Progenitor cell of endocrine pancreas (in vitro differentiated cells): ENCODE results near the gene CHST6. TPM values are rescaled to one million over a fixed set of nuclear protein-coding genes. Genes with fewer than 3 reads are reported as not detected.
"Not testable (repeated sequence)": the region's sequence is repeated elsewhere in the genome, so short reads cannot be mapped to it uniquely, and the experiment has no call there.

Experiments used
- DNase-seq: peaks from one replicate; pipeline ENCODE4 v3.0.0; 2021; ENCODE audit warnings: low spot score; ENCODE audit not compliant: unreplicated experiment
- H3K27ac Mint-ChIP-seq: 2 replicates; pipeline ENCODE4 v1.8.0; 2021; ENCODE audit warnings: mild to moderate bottlenecking, moderate library complexity, mixed read lengths
- H3K27me3 Mint-ChIP-seq: 2 replicates; pipeline ENCODE4 v1.8.0; 2021; ENCODE audit warnings: mixed read lengths
- H3K36me3 Mint-ChIP-seq: 2 replicates; pipeline ENCODE4 v1.8.0; 2022; ENCODE audit warnings: mixed read lengths; ENCODE audit not compliant: insufficient read depth
- H3K4me1 Mint-ChIP-seq: 2 replicates; pipeline ENCODE4 v1.8.0; 2021; ENCODE audit warnings: low read depth, mixed read lengths
- H3K4me3 Mint-ChIP-seq: 2 replicates; pipeline ENCODE4 v1.8.0; 2021; ENCODE audit warnings: low read depth, mild to moderate bottlenecking, moderate library complexity, mixed read lengths
- H3K9me3 Mint-ChIP-seq: 2 replicates; pipeline ENCODE4 v1.8.0; 2021; ENCODE audit warnings: low read depth, mixed read lengths
- CTCF ChIP-seq: fragments of 200-600 bp; sonication (generic); IDR thresholded peaks from one replicate; pipeline ENCODE4 v1.5.0; 2021; ENCODE audit warnings: antibody characterized with exemption, mild to moderate bottlenecking; ENCODE audit not compliant: unreplicated experiment
- long read RNA-seq: library from polyadenylated mRNA; unstranded; transcript quantifications from one replicate; pipeline ENCODE4 v2.0.0, GENCODE V29; 2020
- total RNA-seq: library from RNA; stranded (reverse); gene quantifications from 2 replicates; pipeline ENCODE4 v1.2.1, GENCODE V29; 2021

CHST6 gene
- total RNA-seq = 7.7 and 8.4 TPM in 2 replicates
- long read RNA-seq, partial matches to known transcripts = 0 of 2 reads
- long read RNA-seq, other reads (novel, unspliced or antisense) = 1 of 2 reads

- H3K36me3 Mint-ChIP-seq = no peaks in the 10 kb centered on the region
- peak within 1 kb of the TSS; percentile 47 for H3K27ac Mint-ChIP-seq
- peak; percentile 55 for DNase-seq
- H3K4me1 Mint-ChIP-seq = peaks cover 2% of the 10 kb centered on the region
- no peak for TF ChIP-seq CTCF
- H3K9me3 Mint-ChIP-seq = no peaks in the 10 kb centered on the region
- peaks cover 14% of the 10 kb centered on the region for H3K27me3 Mint-ChIP-seq
- H3K4me3 Mint-ChIP-seq = peak within 1 kb of the TSS; percentile 75
These were observed at the start of gene CHST6 for GRCh38 chr16:75495076-75495674. CHST6 (minus strand) TSS chr16:75495441; CDS start chr16:75479828, 15,613 bp downstream.

GRCh38 chr16:75542462-75542861 is 47.2 kb upstream of the CHST6 start:
- not testable (repeated sequence) for H3K27ac Mint-ChIP-seq, DNase-seq, H3K27me3 Mint-ChIP-seq, H3K36me3 Mint-ChIP-seq, H3K9me3 Mint-ChIP-seq, H3K4me3 Mint-ChIP-seq
- peaks cover 20% of the 10 kb centered on the region for H3K4me1 Mint-ChIP-seq

- Mint-ChIP-seq H3K27me3 (no peaks in the 10 kb centered on the region), H3K4me3 (no peak overlapping the region), H3K27ac (peak overlapping the region; percentile 84), H3K4me1 (peaks cover 20% of the 10 kb centered on the region), H3K36me3 (peaks cover 6% of the 10 kb centered on the region), H3K9me3 (no peaks in the 10 kb centered on the region)
- no peak for TF ChIP-seq CTCF
- DNase-seq = no peak
These were observed 46.0 kb upstream of the CHST6 start for GRCh38 chr16:75541236-75541635.

DNA sequence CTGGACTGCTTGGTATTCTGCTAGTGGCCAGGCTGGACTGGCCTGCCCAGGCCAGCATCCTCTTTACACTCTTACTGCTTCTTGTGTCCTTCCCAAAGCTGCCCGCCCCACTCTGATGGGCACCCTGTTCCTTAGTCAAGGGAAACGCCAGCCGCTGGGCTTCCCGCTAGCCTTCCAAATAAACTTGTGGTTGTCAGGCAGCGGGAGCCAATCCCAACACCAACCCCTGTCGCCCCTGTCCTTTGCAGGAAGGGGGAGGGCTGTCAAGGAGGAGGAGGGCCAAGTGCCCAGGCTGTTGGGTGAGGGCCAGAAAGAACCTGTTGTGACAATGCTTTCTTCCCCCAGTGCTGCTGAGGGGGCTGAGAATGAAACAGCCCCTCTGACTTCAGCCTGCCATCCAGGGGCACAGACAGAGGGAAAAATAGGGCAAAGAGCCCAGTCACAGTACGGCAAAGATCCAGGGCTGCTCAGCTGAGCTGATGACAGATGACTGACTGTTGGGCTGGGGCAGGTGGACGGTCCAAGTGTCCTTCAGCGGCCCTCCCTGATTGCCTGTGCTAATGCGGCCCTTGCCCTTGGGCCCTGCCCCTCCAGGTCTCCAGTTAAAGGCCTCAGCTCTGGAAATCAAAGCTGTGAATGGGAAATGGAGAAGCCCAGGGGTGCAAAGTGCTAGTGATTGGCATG is 43.8 kb upstream of the CHST6 start:
- H3K27ac Mint-ChIP-seq, H3K9me3 Mint-ChIP-seq, H3K4me3 Mint-ChIP-seq, H3K27me3 Mint-ChIP-seq, H3K36me3 Mint-ChIP-seq, DNase-seq: not testable (repeated sequence)
- H3K4me1 Mint-ChIP-seq = peaks cover 16% of the 10 kb centered on the region

DNA sequence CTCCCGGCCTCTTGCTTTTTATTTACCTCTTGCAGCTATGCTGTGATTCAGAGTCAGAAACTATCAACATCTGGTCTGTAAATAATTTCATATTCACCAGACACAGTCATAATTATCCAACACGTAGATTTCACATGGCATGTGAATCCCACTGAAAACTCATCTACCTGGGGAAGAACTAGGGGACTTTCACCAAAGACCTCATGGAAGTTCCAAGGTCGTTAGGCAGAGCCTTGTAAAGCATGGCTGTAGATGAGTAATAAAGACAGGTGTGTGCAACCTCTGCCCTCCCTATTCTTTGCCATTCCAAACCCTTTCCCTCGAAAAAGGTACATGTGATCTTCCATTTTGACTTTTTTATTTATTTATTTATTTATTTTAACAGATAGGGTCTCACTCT is 42.5 kb upstream of the CHST6 start:
- Mint-ChIP-seq H3K4me3 (no peak overlapping the region), H3K27me3 (no peaks in the 10 kb centered on the region), H3K9me3 (no peaks in the 10 kb centered on the region), H3K27ac (no peak overlapping the region), H3K36me3 (no peaks in the 10 kb centered on the region), H3K4me1 (peaks cover 14% of the 10 kb centered on the region)
- TF ChIP-seq CTCF = no peak
- no peak for DNase-seq

DNA sequence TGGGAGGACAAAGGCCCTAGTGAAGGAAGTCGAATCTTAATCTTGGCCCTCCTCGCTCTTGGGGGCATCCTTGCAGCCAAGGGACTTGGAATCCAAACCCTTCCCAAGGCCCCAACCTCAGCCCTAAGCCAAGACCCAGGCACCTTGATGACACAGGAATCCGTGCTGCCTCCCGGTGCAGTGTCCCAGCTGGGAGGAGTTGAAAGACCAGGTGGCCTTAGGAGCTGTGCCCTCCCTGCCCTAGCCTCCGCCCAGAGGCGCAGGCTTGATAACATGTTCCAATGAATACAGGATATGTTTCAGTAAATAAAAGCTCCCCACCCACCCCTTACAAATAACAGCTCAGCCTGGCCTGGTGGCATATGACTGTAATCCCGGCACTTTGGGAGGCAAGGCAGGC is 40.7 kb upstream of the CHST6 start, which contains the start of gene CHST5:
Gene CHST5, minus strand, starts transcription at position 208 of the 400 bp plus-strand sequence. CDS start 5,724 bp downstream, outside the sequence.
- no peak within 1 kb of the TSS for H3K4me3 Mint-ChIP-seq

More for the DNA sequence above, 40.7 kb upstream of the CHST6 start, which contains the start of gene CHST5:
- Mint-ChIP-seq H3K4me1 (peaks cover 9% of the 10 kb centered on the region), H3K9me3 (no peaks in the 10 kb centered on the region), H3K27ac (no peak within 1 kb of the TSS), H3K27me3 (peaks cover 2% of the 10 kb centered on the region), H3K36me3 (no peaks in the 10 kb centered on the region)
- no peak for DNase-seq
- TF ChIP-seq CTCF = no peak
